SK-N-SH treated with all-trans-retinoic acid at 6 μM for 48 hours (cell line): ENCODE data around the gene B3GNT9.

Experiments
- BACH2 ChIP-seq: fragments of 250-450 bp; sonication (Bioruptor Pico); IDR thresholded peaks from 2 replicates; pipeline ENCODE4 v1.9.0; 2021; ENCODE audit warnings: mild to moderate bottlenecking, borderline replicate concordance
- ESRRG ChIP-seq: fragments of 250-450 bp; sonication (Bioruptor Pico); IDR thresholded peaks from 2 replicates; pipeline ENCODE4 v1.6.1; 2021; ENCODE audit warnings: mild to moderate bottlenecking
- ISL1 ChIP-seq: fragments of 250-450 bp; sonication (Bioruptor Pico); IDR thresholded peaks from 2 replicates; pipeline ENCODE4 v2.1.2; 2022; ENCODE audit warnings: mild to moderate bottlenecking, moderate library complexity
- ZFP3 ChIP-seq: fragments of 250-450 bp; sonication (Bioruptor Pico); IDR thresholded peaks from 2 replicates; pipeline ENCODE4 v1.5.0; 2020; ENCODE audit warnings: mild to moderate bottlenecking, moderate library complexity
- TF ChIP-seq, protein P1 (sequence below): fragments of 250-450 bp; sonication (Bioruptor Pico); IDR thresholded peaks from 2 replicates; pipeline ENCODE4 v1.8.0; 2020; ENCODE audit warnings: mild to moderate bottlenecking, moderate library complexity, borderline replicate concordance
- TF ChIP-seq, protein P2 (sequence below): fragments of 250-450 bp; sonication (Bioruptor Pico); IDR thresholded peaks from 2 replicates; pipeline ENCODE4 v1.5.1; 2021; ENCODE audit warnings: mild to moderate bottlenecking, moderate library complexity

GRCh38 chr16:67186550-67186950 lies 35.8 kb upstream of the B3GNT9 start:
- TF ChIP-seq ISL1 (CRISPR knock-in tag) (no peak), BACH2 (CRISPR knock-in tag) (no peak), ZFP3 (CRISPR knock-in tag) (no peak), ESRRG (CRISPR knock-in tag) (no peak)
- TF ChIP-seq, protein P1, sequence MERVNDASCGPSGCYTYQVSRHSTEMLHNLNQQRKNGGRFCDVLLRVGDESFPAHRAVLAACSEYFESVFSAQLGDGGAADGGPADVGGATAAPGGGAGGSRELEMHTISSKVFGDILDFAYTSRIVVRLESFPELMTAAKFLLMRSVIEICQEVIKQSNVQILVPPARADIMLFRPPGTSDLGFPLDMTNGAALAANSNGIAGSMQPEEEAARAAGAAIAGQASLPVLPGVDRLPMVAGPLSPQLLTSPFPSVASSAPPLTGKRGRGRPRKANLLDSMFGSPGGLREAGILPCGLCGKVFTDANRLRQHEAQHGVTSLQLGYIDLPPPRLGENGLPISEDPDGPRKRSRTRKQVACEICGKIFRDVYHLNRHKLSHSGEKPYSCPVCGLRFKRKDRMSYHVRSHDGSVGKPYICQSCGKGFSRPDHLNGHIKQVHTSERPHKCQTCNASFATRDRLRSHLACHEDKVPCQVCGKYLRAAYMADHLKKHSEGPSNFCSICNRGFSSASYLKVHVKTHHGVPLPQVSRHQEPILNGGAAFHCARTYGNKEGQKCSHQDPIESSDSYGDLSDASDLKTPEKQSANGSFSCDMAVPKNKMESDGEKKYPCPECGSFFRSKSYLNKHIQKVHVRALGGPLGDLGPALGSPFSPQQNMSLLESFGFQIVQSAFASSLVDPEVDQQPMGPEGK (CRISPR knock-in tag), result no peak
- TF ChIP-seq, protein P2, sequence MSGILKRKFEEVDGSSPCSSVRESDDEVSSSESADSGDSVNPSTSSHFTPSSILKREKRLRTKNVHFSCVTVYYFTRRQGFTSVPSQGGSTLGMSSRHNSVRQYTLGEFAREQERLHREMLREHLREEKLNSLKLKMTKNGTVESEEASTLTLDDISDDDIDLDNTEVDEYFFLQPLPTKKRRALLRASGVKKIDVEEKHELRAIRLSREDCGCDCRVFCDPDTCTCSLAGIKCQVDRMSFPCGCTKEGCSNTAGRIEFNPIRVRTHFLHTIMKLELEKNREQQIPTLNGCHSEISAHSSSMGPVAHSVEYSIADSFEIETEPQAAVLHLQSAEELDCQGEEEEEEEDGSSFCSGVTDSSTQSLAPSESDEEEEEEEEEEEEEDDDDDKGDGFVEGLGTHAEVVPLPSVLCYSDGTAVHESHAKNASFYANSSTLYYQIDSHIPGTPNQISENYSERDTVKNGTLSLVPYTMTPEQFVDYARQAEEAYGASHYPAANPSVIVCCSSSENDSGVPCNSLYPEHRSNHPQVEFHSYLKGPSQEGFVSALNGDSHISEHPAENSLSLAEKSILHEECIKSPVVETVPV (CRISPR knock-in tag), result no peak
